Measurements from ENCODE around the gene SLC35A1. TPM values are rescaled to one million over a fixed set of nuclear protein-coding genes. Genes with fewer than 3 reads are reported as not detected.

The SLC35A1 gene
- total RNA-seq, 1 experiment from 2014 or later, result 6.4 TPM

DNA sequence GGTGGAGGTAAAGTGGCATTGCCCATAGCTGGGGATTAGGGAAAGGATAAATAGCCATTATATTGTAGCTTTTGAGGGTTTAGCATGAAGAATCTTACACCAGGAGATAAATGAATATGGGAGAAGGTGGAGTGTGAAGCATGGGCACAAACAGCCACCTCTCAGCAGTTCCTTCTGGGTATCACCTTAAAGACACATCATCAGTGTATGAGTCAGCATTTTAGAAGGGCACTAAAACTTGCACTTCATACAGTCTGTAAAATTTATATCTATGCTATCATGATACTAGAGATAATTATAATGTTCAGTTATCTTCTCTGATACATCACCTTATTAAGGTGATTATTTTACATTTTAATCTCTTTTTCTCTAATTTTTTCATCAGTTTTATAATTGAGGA, 25.3 kb downstream of the SLC35A1 start:
- Mint-ChIP-seq H3K27ac (no peak overlapping the region), H3K4me1 (no peaks in the 10 kb centered on the region), H3K4me3 (no peak overlapping the region), H3K27me3 (ENCODE audit: low read depth) (no peaks in the 10 kb centered on the region), H3K36me3 (no peaks in the 10 kb centered on the region), H3K9me3 (no peaks in the 10 kb centered on the region)
- ChIA-PET POLR2A (no interaction called here), CTCF (interaction anchor here (0.9 to 1.5 kb wide), 2 partner anchors 105 to 419 kb away, joined by 3 to 5 read pairs; no protein-coding TSS in a partner anchor)
- no peak for DNase-seq (ENCODE audit: low spot score)
- TF ChIP-seq CBFB (CRISPR knock-in tag; IDR thresholded peaks at IDR 0.05; ENCODE audit: low read depth) (no peak), ELF4 (CRISPR knock-in tag; IDR thresholded peaks at IDR 0.05; ENCODE audit: low read depth) (no peak), NFE2L1 (CRISPR knock-in tag; IDR thresholded peaks at IDR 0.05) (no peak), CREB1 (CRISPR knock-in tag; IDR thresholded peaks at IDR 0.05) (no peak), MLX (CRISPR knock-in tag; IDR thresholded peaks at IDR 0.05) (no peak), ATF1 (CRISPR knock-in tag; IDR thresholded peaks at IDR 0.05) (no peak), OVOL2 (CRISPR knock-in tag; IDR thresholded peaks at IDR 0.05; ENCODE audit: borderline replicate concordance) (no peak), NFYB (CRISPR knock-in tag; conservative IDR thresholded peaks at IDR 0.05; ENCODE audit: low read depth) (no peak), E2F5 (CRISPR knock-in tag; IDR thresholded peaks at IDR 0.05) (no peak), ZMAT4 (CRISPR knock-in tag; IDR thresholded peaks at IDR 0.05) (no peak), NR1H2 (CRISPR knock-in tag; IDR thresholded peaks at IDR 0.05) (no peak)
- TF ChIP-seq, protein P1, sequence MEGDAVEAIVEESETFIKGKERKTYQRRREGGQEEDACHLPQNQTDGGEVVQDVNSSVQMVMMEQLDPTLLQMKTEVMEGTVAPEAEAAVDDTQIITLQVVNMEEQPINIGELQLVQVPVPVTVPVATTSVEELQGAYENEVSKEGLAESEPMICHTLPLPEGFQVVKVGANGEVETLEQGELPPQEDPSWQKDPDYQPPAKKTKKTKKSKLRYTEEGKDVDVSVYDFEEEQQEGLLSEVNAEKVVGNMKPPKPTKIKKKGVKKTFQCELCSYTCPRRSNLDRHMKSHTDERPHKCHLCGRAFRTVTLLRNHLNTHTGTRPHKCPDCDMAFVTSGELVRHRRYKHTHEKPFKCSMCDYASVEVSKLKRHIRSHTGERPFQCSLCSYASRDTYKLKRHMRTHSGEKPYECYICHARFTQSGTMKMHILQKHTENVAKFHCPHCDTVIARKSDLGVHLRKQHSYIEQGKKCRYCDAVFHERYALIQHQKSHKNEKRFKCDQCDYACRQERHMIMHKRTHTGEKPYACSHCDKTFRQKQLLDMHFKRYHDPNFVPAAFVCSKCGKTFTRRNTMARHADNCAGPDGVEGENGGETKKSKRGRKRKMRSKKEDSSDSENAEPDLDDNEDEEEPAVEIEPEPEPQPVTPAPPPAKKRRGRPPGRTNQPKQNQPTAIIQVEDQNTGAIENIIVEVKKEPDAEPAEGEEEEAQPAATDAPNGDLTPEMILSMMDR (IDR thresholded peaks at IDR 0.05), result no peak
- TF ChIP-seq, protein P2, sequence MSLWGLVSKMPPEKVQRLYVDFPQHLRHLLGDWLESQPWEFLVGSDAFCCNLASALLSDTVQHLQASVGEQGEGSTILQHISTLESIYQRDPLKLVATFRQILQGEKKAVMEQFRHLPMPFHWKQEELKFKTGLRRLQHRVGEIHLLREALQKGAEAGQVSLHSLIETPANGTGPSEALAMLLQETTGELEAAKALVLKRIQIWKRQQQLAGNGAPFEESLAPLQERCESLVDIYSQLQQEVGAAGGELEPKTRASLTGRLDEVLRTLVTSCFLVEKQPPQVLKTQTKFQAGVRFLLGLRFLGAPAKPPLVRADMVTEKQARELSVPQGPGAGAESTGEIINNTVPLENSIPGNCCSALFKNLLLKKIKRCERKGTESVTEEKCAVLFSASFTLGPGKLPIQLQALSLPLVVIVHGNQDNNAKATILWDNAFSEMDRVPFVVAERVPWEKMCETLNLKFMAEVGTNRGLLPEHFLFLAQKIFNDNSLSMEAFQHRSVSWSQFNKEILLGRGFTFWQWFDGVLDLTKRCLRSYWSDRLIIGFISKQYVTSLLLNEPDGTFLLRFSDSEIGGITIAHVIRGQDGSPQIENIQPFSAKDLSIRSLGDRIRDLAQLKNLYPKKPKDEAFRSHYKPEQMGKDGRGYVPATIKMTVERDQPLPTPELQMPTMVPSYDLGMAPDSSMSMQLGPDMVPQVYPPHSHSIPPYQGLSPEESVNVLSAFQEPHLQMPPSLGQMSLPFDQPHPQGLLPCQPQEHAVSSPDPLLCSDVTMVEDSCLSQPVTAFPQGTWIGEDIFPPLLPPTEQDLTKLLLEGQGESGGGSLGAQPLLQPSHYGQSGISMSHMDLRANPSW (CRISPR knock-in tag; conservative IDR thresholded peaks at IDR 0.05; ENCODE audit: low read depth), result no peak
- no peak for ATAC-seq

GRCh38 chr6:87501809-87502572, 29.2 kb downstream of the SLC35A1 start:
- no peaks in the 10 kb centered on the region for H3K36me3 Mint-ChIP-seq
- TF ChIP-seq ZNF219 (CRISPR knock-in tag; IDR thresholded peaks at IDR 0.05; ENCODE audit: borderline replicate concordance), result no peak
- TF ChIP-seq, protein P3, sequence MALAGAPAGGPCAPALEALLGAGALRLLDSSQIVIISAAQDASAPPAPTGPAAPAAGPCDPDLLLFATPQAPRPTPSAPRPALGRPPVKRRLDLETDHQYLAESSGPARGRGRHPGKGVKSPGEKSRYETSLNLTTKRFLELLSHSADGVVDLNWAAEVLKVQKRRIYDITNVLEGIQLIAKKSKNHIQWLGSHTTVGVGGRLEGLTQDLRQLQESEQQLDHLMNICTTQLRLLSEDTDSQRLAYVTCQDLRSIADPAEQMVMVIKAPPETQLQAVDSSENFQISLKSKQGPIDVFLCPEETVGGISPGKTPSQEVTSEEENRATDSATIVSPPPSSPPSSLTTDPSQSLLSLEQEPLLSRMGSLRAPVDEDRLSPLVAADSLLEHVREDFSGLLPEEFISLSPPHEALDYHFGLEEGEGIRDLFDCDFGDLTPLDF (CRISPR knock-in tag; IDR thresholded peaks at IDR 0.05), result no peak
- no peak for TF ChIP-seq ZNF138 (CRISPR knock-in tag; conservative IDR thresholded peaks at IDR 0.05)
- no peak for TF ChIP-seq ZNF263 (CRISPR knock-in tag; IDR thresholded peaks at IDR 0.05; ENCODE audit: low read depth)
- TF ChIP-seq NR3C1 (CRISPR knock-in tag; conservative IDR thresholded peaks at IDR 0.05; ENCODE audit: low read depth), result no peak
- no peak for TF ChIP-seq E2F5 (CRISPR knock-in tag; IDR thresholded peaks at IDR 0.05)
- no peak for TF ChIP-seq SMAD3 (CRISPR knock-in tag; IDR thresholded peaks at IDR 0.05; ENCODE audit: borderline replicate concordance)
- TF ChIP-seq RORB (CRISPR knock-in tag; IDR thresholded peaks at IDR 0.05), result no peak
- TF ChIP-seq PREB (CRISPR knock-in tag; IDR thresholded peaks at IDR 0.05; ENCODE audit: borderline replicate concordance), result no peak
- TF ChIP-seq ATF2 (CRISPR knock-in tag; IDR thresholded peaks at IDR 0.05; ENCODE audit: borderline replicate concordance, low read depth), result no peak
- no peak for TF ChIP-seq SMAD4 (CRISPR knock-in tag; IDR thresholded peaks at IDR 0.05)
- TF ChIP-seq CBFB (CRISPR knock-in tag; IDR thresholded peaks at IDR 0.05; ENCODE audit: low read depth), result no peak

More at GRCh38 chr6:87501809-87502572, 29.2 kb downstream of the SLC35A1 start:
- no peak for DNase-seq (ENCODE audit: low spot score)
- no peak for ATAC-seq
- Mint-ChIP-seq H3K4me1 (no peaks in the 10 kb centered on the region), H3K27ac (no peak overlapping the region), H3K27me3 (ENCODE audit: low read depth) (no peaks in the 10 kb centered on the region), H3K4me3 (no peak overlapping the region), H3K9me3 (no peaks in the 10 kb centered on the region)
- CTCF ChIA-PET, result interaction anchor here (1.6 kb wide), 1 partner anchor 435 kb away, joined by 4 read pairs; no protein-coding TSS in a partner anchor
- POLR2A ChIA-PET, result no interaction called here

Data from WTC11 (cell line).